Fibroblast of pulmonary artery (primary cell): ENCODE measurements around the gene TERT.
"Not testable (repeated sequence)": the region's sequence is repeated elsewhere in the genome, so short reads cannot be mapped to it uniquely, and the experiment has no call there.

Source experiments
- DNase-seq: peaks from one replicate; pipeline ENCODE4 v3.0.0-alpha.2; 2010; ENCODE audit warnings: low read depth
- H3K4me3 ChIP-seq: replicated peaks from 2 replicates; pipeline ENCODE4 v1.5.1; 2011; ENCODE audit warnings: low read depth, mild to moderate bottlenecking, control low read depth, low read length, moderate library complexity
- TF ChIP-seq, protein P1 (sequence below): IDR thresholded peaks from 2 replicates; pipeline ENCODE4 v1.5.1; 2011; ENCODE audit warnings: mild to moderate bottlenecking, control low read depth, low read length, inconsistent platforms; ENCODE audit errors: missing control alignments

The TERT gene

DNA sequence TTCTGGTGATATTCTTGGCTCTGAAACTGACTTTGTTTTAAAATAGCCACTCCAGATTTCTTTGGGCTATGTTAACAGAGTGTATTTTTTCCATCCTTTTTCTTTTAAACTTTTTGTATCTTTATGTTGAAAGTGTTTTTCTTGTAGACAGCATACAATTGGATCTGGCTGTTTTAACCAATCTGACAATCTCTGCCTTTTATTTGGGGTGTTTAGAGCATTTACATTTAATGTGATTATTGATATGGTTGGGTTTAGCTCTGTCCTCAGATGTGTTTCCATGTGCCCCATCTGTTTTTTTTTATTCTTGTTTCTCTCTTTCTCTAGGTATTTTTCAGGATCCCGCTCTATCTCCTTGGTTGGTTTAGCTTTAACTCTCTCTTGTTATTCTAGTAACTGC lies 59.0 kb downstream of the TERT start:
- no peak overlapping the region for H3K4me3 ChIP-seq
- TF ChIP-seq, protein P1, sequence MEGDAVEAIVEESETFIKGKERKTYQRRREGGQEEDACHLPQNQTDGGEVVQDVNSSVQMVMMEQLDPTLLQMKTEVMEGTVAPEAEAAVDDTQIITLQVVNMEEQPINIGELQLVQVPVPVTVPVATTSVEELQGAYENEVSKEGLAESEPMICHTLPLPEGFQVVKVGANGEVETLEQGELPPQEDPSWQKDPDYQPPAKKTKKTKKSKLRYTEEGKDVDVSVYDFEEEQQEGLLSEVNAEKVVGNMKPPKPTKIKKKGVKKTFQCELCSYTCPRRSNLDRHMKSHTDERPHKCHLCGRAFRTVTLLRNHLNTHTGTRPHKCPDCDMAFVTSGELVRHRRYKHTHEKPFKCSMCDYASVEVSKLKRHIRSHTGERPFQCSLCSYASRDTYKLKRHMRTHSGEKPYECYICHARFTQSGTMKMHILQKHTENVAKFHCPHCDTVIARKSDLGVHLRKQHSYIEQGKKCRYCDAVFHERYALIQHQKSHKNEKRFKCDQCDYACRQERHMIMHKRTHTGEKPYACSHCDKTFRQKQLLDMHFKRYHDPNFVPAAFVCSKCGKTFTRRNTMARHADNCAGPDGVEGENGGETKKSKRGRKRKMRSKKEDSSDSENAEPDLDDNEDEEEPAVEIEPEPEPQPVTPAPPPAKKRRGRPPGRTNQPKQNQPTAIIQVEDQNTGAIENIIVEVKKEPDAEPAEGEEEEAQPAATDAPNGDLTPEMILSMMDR = no peak
- no peak for DNase-seq

DNA sequence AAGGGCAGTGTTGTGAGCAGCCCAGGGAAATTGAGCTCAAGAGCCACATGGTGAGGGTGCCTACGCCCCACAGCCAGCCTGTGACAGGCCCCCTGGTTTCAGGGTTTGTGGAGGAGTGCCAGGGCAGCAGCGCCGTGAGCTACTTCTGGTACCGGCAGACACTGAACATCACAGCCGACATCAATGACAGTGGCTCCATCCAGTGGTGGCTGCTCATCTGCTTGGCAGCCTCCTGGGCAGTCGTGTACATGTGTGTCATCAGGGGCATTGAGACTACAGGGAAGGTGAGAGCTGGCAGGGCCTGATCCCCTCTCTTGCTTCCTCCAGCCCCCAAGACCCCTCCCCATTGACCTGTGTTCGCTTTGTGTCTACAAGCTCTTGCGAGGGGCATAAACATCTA lies 59.5 kb downstream of the TERT start:
- no peak for DNase-seq
- TF ChIP-seq, protein P1 = no peak
- no peak overlapping the region for H3K4me3 ChIP-seq

DNA sequence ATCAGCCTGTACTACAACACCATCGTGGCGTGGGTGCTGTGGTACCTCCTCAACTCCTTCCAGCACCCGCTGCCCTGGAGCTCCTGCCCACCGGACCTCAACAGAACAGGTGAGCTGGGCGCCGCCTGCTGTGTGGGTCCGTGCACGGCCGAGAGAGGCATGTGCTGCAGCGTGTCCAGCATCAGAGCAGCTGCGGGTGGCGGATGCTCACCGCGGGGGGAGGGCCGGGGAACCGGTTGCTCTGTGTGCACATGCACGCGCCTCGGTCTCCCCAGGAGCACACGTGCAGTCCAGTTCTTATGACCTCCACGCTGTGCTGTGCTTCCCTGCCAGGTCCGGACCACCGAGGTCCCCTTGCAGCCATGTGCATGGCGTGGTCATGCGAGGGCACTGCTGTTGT lies 62.1 kb downstream of the TERT start:
- TF ChIP-seq, protein P1 = no peak
- DNase-seq = no peak
- no peak overlapping the region for H3K4me3 ChIP-seq

DNA sequence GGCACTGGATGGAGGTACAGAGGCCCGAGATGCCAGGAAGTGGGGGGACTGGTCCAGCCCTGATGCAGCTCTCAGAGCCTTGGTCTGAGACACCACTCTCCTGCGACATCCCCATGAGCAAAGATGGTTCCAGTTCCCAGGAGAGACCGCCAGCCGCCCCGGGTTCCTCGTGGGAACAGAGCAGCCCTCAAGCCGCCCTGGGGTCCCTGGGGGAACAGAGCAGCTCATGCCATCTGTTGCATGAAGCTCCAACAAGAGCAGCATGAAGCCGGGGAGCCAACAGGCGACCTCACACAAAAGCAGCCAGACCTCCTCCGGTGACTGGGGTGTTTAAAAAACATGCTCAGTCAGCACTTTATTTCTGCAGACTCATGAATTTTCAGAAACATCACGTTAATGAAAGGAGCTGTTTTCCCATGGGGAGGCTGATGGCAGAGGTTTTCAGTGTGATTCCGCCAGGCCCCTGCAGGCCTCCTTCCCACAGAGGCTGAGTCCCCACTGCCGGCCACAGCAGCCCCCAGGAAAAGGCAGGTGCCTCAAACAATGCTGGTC lies 63.4 kb downstream of the TERT start:
- no peak overlapping the region for H3K4me3 ChIP-seq
- TF ChIP-seq, protein P1 = no peak
- DNase-seq = no peak

DNA sequence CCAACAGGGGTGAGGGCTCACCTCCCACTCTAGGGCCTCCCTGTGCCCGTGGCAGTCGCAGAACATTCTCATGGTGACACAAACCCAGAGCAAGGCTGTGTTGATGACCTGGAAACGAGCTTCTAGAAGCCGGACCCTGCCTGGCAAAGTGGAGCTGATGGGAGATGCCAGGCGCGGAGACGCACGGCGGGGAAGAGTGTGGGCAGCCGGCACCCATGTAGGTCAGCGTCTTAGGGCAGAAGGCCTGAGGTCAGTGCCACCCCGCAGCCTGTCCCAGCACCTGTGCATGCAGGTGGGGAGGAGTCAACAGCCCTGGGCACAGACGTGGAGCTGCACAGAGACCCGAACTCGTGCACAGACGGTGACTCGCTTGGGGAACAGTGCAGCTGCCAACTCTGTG lies 64.3 kb downstream of the TERT start:
- no peak for DNase-seq
- H3K4me3 ChIP-seq = no peak overlapping the region
- TF ChIP-seq, protein P1 = no peak

DNA sequence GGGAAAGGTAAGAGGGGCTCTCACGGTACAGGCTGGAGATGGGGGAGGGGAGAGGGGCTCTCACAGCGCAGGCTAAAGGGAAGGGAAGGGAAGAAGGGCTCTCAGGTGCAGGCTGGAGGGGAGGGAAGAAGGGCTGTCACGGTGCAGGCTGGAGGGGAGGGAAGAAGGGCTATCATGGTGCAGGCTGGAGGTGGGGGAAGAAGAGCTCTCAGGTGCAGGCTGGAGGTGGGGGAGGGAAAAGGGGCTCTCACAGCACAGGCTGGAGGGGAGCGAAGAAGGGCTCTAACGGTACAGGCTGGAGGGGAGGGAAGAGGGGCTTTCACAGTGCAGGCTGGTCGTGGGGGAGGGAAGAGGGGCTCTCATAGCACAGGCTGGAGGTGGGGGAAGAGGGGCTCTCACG lies 65.0 kb downstream of the TERT start:
- no peak overlapping the region for H3K4me3 ChIP-seq
- DNase-seq = no peak
- TF ChIP-seq, protein P1 = no peak

DNA sequence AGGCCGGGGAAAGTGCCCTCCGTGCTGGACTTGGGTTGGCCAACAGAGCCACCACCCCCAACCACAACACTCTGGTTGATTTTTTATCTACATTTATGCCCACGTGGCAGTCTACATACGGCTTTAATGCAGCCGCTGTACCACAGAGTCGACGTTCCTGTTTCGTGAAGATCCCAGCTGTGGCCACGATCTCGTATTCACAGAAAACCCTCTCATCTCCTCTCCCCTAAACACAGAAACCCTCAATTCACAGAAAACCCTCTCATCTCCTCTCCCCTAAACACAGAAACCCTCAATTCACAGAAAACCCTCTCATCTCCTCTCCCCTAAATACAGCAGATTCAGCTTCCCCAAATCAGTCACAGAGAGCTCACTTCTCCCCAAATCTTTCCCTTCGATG lies 65.8 kb downstream of the TERT start:
- H3K4me3 ChIP-seq, DNase-seq: not testable (repeated sequence)

DNA sequence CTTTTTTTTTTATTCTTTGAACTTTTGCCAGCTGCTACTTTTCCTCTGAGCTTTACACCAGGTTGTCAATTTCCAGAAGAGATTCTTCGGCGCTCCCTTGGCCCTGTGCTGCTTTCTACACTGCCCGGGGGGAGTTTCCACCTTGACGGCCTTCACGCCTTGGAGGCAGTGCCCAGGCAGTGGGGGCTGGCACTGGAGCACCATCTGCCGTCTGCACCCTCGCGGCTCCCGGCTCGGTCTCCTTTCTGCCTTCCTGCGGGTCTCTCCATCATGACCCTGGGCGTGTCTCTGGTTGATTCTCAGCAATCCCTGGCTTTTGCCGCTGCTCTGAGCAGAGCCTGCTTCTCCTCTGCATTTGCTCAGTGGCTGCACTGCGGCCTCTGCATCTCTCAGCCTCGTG lies 66.7 kb downstream of the TERT start:
- DNase-seq = no peak
- H3K4me3 ChIP-seq = no peak overlapping the region
- TF ChIP-seq, protein P1 = no peak
